ENCODE results near the gene CPVL. TPM values are rescaled to one million over a fixed set of nuclear protein-coding genes. Genes with fewer than 3 reads are reported as not detected.
"Not testable (repeated sequence)": the region's sequence is repeated elsewhere in the genome, so short reads cannot be mapped to it uniquely, and the experiment has no call there.

CPVL gene
- total RNA-seq, 2 donors from 2014 or later = 4.0 to 17.9 TPM

GRCh38 chr7:29119538-29119937 lies 26.8 kb downstream of the CPVL start:
- TF ChIP-seq POLR2A (IDR thresholded peaks at IDR 0.05) (no peak), CTCF (IDR thresholded peaks at IDR 0.05) (no peak)
- H3K27ac ChIP-seq = no peak overlapping the region
- 69 to 75% methylated on average over 3 of the region's 3 CpGs for WGBS, 2 donors
- H3K4me3 ChIP-seq = no peak overlapping the region
- no peak for DNase-seq
- H3K4me1 ChIP-seq = no peaks in the 10 kb centered on the region
- intact Hi-C loops (cut with DNase I) = no loop called here
- no peak for ATAC-seq
- no peaks in the 10 kb centered on the region for H3K9me3 ChIP-seq
- H3K36me3 ChIP-seq (replicated peaks in 1 of 2; ENCODE audit: insufficient read depth in 1 of 2, low read depth in 2 of 2) = no peaks in the 10 kb centered on the region
- no peaks in the 10 kb centered on the region for H3K27me3 ChIP-seq

GRCh38 chr7:29116361-29117200 lies 29.8 kb downstream of the CPVL start:
- Histone ChIP-seq H3K27me3 (no peaks in the 10 kb centered on the region), H3K36me3 (replicated peaks in 1 of 2; ENCODE audit: insufficient read depth in 1 of 2, low read depth in 2 of 2) (no peaks in the 10 kb centered on the region), H3K9me3 (no peaks in the 10 kb centered on the region), H3K4me3 (no peak overlapping the region), H3K27ac (no peak overlapping the region), H3K4me1 (no peaks in the 10 kb centered on the region)
- intact Hi-C loops (cut with DNase I) = no loop called here
- DNase-seq = no peak
- TF ChIP-seq CTCF (IDR thresholded peaks at IDR 0.05) (no peak), POLR2A (IDR thresholded peaks at IDR 0.05) (no peak)
- ATAC-seq = no peak
- 43 to 64% methylated on average over 5 of the region's 5 CpGs for whole genome bisulfite sequencing, 2 donors

GRCh38 chr7:29115753-29116152 lies 30.6 kb downstream of the CPVL start:
- DNase-seq (no peak), ATAC-seq (no peak)
- H3K9me3 ChIP-seq = no peaks in the 10 kb centered on the region
- WGBS, 2 donors = 57 to 76% methylated on average over 1 of the region's 1 CpG
- H3K27me3 ChIP-seq = no peaks in the 10 kb centered on the region
- no peaks in the 10 kb centered on the region for H3K36me3 ChIP-seq (replicated peaks in 1 of 2; ENCODE audit: insufficient read depth in 1 of 2, low read depth in 2 of 2)
- H3K27ac ChIP-seq = no peak overlapping the region
- no peak overlapping the region for H3K4me3 ChIP-seq
- no peaks in the 10 kb centered on the region for H3K4me1 ChIP-seq
- intact Hi-C loops (cut with DNase I) = no loop called here
- TF ChIP-seq CTCF (IDR thresholded peaks at IDR 0.05) (no peak), POLR2A (IDR thresholded peaks at IDR 0.05) (no peak)

- no peak overlapping the region for H3K27ac ChIP-seq
- no peaks in the 10 kb centered on the region for H3K9me3 ChIP-seq
- no peaks in the 10 kb centered on the region for H3K36me3 ChIP-seq (replicated peaks in 1 of 2; ENCODE audit: insufficient read depth in 1 of 2, low read depth in 2 of 2)
- TF ChIP-seq POLR2A (IDR thresholded peaks at IDR 0.05) (no peak), CTCF (IDR thresholded peaks at IDR 0.05) (no peak)
- ATAC-seq (no peak), DNase-seq (no peak)
- 71 to 75% methylated on average over 2 of the region's 2 CpGs for WGBS, 2 donors
- H3K4me3 ChIP-seq = no peak overlapping the region
- intact Hi-C loops (cut with DNase I) = no loop called here
- no peaks in the 10 kb centered on the region for H3K4me1 ChIP-seq
- no peaks in the 10 kb centered on the region for H3K27me3 ChIP-seq
These were observed 31.1 kb downstream of the CPVL start for GRCh38 chr7:29115130-29115687.

- H3K4me3 ChIP-seq; intact Hi-C loops (cut with DNase I); DNase-seq; H3K9me3 ChIP-seq; H3K4me1 ChIP-seq; ATAC-seq; H3K27ac ChIP-seq; H3K36me3 ChIP-seq (replicated peaks in 1 of 2; ENCODE audit: insufficient read depth in 1 of 2, low read depth in 2 of 2); H3K27me3 ChIP-seq: not testable (repeated sequence)
- WGBS, 2 donors = 64 to 79% methylated on average over 2 of the region's 2 CpGs
These were observed 32.1 kb downstream of the CPVL start for GRCh38 chr7:29114266-29114665.

Measured in body of pancreas (tissue), 4 donors.